ENCODE data around the gene TTC23. TPM values are rescaled to one million over a fixed set of nuclear protein-coding genes. Genes with fewer than 3 reads are reported as not detected.

TTC23 gene
- total and polyA plus RNA-seq, 8 donors: 3.8 to 75.3 (median 14.8) TPM

DNA sequence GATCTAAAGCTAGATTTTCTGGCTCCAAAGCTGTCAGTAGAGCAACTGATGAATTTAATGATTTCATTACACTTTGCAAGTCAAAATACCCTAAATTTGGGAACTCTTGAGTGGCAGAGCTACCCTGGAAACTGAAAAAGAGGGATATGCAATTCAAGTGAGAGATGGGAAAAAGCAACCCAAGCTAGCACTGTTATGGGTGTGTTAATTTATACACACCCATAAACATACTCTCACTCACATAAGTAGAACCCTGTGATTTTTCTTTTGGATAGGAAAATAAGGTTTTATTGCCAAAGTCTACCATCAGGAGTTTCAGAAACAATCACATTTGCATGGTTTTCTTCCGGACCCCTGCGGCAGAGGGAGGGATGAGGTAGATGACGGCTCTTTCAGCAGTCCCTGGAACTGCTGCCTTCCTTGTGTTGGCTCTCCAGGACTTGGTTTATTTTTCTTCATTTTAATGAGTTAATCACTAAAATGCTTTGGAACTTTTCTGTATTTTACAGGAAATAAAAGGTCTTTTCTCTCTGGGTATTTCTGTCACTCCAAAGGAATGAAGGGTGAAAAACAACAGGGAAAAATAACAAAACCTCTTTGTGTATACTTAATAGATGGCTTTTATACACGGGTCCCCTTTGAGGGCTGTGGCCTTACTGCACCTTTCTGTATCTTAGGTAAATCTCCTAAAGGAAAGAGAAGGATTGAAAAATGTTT lies 63.8 kb downstream of the TTC23 start:
- peaks cover 2 to 25% (median 13%) of the 10 kb centered on the region in 4 donors for H3K36me3 ChIP-seq
- H3K9me3 ChIP-seq: no peaks in the 10 kb centered on the region
- H3K27ac ChIP-seq: no peak overlapping the region
- no peak overlapping the region for H3K4me3 ChIP-seq
- H3K27me3 ChIP-seq: no peaks in the 10 kb centered on the region
- DNase-seq: no peak
- 67 to 73% (median 69%) methylated on average over 4 of the region's 4 CpGs for WGBS, 5 donors
- intact Hi-C loops (cut with DNase I; ENCODE audit: low total_unique reads): no loop called here
- peaks cover 0 to 22% (median 5%) of the 10 kb centered on the region in 4 donors for H3K4me1 ChIP-seq
- TF ChIP-seq, protein P1, sequence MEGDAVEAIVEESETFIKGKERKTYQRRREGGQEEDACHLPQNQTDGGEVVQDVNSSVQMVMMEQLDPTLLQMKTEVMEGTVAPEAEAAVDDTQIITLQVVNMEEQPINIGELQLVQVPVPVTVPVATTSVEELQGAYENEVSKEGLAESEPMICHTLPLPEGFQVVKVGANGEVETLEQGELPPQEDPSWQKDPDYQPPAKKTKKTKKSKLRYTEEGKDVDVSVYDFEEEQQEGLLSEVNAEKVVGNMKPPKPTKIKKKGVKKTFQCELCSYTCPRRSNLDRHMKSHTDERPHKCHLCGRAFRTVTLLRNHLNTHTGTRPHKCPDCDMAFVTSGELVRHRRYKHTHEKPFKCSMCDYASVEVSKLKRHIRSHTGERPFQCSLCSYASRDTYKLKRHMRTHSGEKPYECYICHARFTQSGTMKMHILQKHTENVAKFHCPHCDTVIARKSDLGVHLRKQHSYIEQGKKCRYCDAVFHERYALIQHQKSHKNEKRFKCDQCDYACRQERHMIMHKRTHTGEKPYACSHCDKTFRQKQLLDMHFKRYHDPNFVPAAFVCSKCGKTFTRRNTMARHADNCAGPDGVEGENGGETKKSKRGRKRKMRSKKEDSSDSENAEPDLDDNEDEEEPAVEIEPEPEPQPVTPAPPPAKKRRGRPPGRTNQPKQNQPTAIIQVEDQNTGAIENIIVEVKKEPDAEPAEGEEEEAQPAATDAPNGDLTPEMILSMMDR (IDR thresholded peaks at IDR 0.05): no peak
- TF ChIP-seq EP300 (IDR thresholded peaks at IDR 0.05) (no peak), POLR2AphosphoS5 (IDR thresholded peaks at IDR 0.05) (no peak), POLR2A (IDR thresholded peaks at IDR 0.05) (no peak)

DNA sequence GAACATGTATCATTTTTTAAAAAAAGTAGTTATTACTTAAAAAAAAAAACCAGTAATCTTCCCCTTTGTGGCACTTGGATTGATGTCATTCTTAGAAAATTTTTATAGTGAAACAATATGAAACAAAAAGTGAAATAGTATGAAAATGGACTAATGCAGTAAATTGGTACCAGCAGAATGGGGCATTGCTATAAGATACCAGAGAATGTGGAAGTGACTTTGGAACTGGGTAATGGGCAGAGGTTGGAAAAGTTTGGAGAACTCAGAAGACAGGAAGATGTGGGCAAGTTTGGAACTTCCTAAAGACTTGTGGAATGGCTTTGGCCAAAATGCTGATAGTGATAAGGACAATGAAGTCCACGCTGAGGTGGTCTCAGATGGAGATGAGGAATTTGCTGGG lies 66.6 kb downstream of the TTC23 start:
- H3K27me3 ChIP-seq: no peaks in the 10 kb centered on the region
- 78 to 93% (median 90%) methylated on average over 1 of the region's 1 CpG for WGBS, 5 donors
- no peak overlapping the region for H3K4me3 ChIP-seq
- TF ChIP-seq EP300 (IDR thresholded peaks at IDR 0.05) (no peak), POLR2AphosphoS5 (IDR thresholded peaks at IDR 0.05) (no peak), POLR2A (IDR thresholded peaks at IDR 0.05) (no peak)
- TF ChIP-seq, protein P1 (IDR thresholded peaks at IDR 0.05): no peak
- intact Hi-C loops (cut with DNase I; ENCODE audit: low total_unique reads): no loop called here
- no peak overlapping the region for H3K27ac ChIP-seq
- DNase-seq: no peak
- no peaks in the 10 kb centered on the region for H3K9me3 ChIP-seq
- H3K36me3 ChIP-seq: peaks cover 0 to 24% (median 13%) of the 10 kb centered on the region in 4 donors
- H3K4me1 ChIP-seq: peaks cover 0 to 33% (median 7%) of the 10 kb centered on the region in 4 donors

DNA sequence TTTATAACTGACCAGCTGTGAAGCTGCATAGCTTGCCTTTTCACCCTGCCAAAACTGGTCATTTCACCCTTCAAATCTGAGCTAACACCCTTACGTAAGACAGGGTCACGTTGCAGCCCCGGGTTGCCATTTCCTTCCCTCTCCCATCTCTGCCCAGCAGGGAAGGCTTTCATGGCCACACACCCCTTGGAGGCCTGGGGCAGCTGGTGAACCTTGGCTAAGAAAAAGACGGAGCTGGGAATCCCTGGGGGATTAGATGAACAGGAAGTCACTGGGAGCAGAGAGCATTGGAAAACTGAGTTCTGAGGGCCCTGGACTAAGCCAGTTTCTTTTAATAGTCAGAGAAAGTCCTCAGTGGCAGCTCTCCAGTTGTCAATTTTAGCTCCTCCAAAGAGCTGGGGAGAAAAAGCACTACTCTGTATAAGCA lies 67.8 kb downstream of the TTC23 start:
- DNase-seq: no peak
- peaks cover 0 to 45% (median 12%) of the 10 kb centered on the region in 4 donors for H3K4me1 ChIP-seq
- H3K9me3 ChIP-seq: no peaks in the 10 kb centered on the region
- intact Hi-C loops (cut with DNase I; ENCODE audit: low total_unique reads): no loop called here
- H3K36me3 ChIP-seq: peaks cover 0 to 24% (median 13%) of the 10 kb centered on the region in 4 donors
- TF ChIP-seq POLR2AphosphoS5 (IDR thresholded peaks at IDR 0.05) (peak in 2 of 3 donors; percentile 6 to 34), EP300 (IDR thresholded peaks at IDR 0.05) (no peak)
- no peaks in the 10 kb centered on the region for H3K27me3 ChIP-seq
- 36 to 54% (median 49%) methylated on average over 4 of the region's 4 CpGs for WGBS, 5 donors
- H3K4me3 ChIP-seq: no peak overlapping the region
- H3K27ac ChIP-seq: peak overlapping the region in 4 of 5 donors; percentile 35 to 77 (median 60)

DNA sequence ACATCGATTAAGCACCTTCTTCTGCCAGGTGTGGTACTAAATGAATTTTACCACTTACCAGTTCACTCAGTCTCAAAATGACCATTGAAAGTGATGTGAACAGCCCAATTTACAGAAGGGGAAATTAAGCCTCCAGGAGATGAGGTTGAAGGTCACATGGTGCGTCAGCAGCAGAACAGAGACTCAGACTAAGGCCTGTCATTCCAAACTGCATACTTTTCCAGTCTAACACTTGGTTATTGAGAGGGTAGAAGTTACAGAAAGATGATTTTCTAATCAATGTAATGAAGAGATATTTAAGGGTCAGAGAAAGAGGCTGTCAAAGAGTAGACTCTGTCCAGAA lies 68.4 kb downstream of the TTC23 start:
- Histone ChIP-seq H3K4me3 (no peak overlapping the region), H3K4me1 (peaks cover 0 to 52% (median 13%) of the 10 kb centered on the region in 4 donors), H3K27ac (peak overlapping the region in 4 of 5 donors; percentile 35 to 77 (median 60)), H3K27me3 (no peaks in the 10 kb centered on the region), H3K9me3 (no peaks in the 10 kb centered on the region), H3K36me3 (peaks cover 0 to 24% (median 13%) of the 10 kb centered on the region in 4 donors)
- TF ChIP-seq POLR2AphosphoS5 (IDR thresholded peaks at IDR 0.05) (no peak), POLR2A (IDR thresholded peaks at IDR 0.05) (no peak), EP300 (IDR thresholded peaks at IDR 0.05) (no peak)
- TF ChIP-seq, protein P1 (IDR thresholded peaks at IDR 0.05): no peak
- DNase-seq: no peak
- intact Hi-C loops (cut with DNase I; ENCODE audit: low total_unique reads): no loop called here
- 73 to 79% (median 74%) methylated on average over 2 of the region's 2 CpGs for WGBS, 5 donors
